Tibial artery (tissue), 4 donors: ENCODE results near the gene TBX1.
"Not testable (repeated sequence)": the region's sequence is repeated elsewhere in the genome, so short reads cannot be mapped to it uniquely, and the experiment has no call there.

Source experiments
- DNase-seq, 2 donors: peaks; one replicate each; pipeline ENCODE4 v3.0.0-alpha.2; 2019
- H3K27ac ChIP-seq, 2 donors: fragments of 200-600 bp; sonication (generic) in 1 of 2; 1 replicate in 1 of 2; 2 replicates in 1 of 2; pipeline ENCODE4 v1.5.1; 2018 to 2019; ENCODE audit warnings: mild to moderate bottlenecking in 1 of 2
- H3K27me3 ChIP-seq, 2 donors: fragments of 200-600 bp; sonication (generic) in 1 of 2; one replicate each; pipeline versions ENCODE4 v1.5.1 to v1.6.0; 2016 to 2019
- H3K36me3 ChIP-seq, 3 donors: fragments of 200-600 bp; sonication (generic) in 2 of 3; one replicate each; pipeline ENCODE4 v1.5.1; 2016 to 2019; ENCODE audit warnings: mild to moderate bottlenecking in 2 of 3
- H3K4me1 ChIP-seq, 4 donors: fragments of 200-600 bp; sonication (generic) in 2 of 4; 1 replicate in 3 of 4; 2 replicates in 1 of 4; pipeline ENCODE4 v1.5.1; 2016 to 2019
- H3K4me3 ChIP-seq, 2 donors: fragments of 200-600 bp; sonication (generic) in 1 of 2; 1 replicate in 1 of 2; 2 replicates in 1 of 2; pipeline ENCODE4 v1.5.1; 2018 to 2019; ENCODE audit warnings: mild to moderate bottlenecking in 2 of 2
- H3K9me3 ChIP-seq, 3 donors: fragments of 200-600 bp; sonication (generic) in 1 of 3; one replicate each; pipeline ENCODE4 v1.5.1; 2016 to 2019
- CTCF ChIP-seq, 2 experiments: fragments of 200-600 bp in 1 of 2; fragments of 450-650 bp in 1 of 2; IDR thresholded peaks; one replicate each; pipeline ENCODE4 v1.5.1; 2017 to 2019; ENCODE audit warnings: antibody characterized with exemption in 2 of 2, mild to moderate bottlenecking in 1 of 2, moderate library complexity in 1 of 2
- intact Hi-C: fragments of 100-400 bp; cut with DNase I; formaldehyde crosslinking; loops from one replicate; pipeline ENCODE4 v1.15.0; 2023; ENCODE audit warnings: low total_unique reads

The TBX1 gene

GRCh38 chr22:19773470-19774040, 13.0 kb downstream of the TBX1 start:
- no peak overlapping the region for H3K27ac ChIP-seq
- H3K9me3 ChIP-seq = no peaks in the 10 kb centered on the region
- H3K27me3 ChIP-seq = peaks cover 0 to 82% of the 10 kb centered on the region in 2 donors
- no peak overlapping the region for H3K4me3 ChIP-seq
- H3K4me1 ChIP-seq = no peaks in the 10 kb centered on the region
- DNase-seq = no peak
- intact Hi-C loops = no loop called here
- TF ChIP-seq CTCF (IDR thresholded peaks at IDR 0.05) = no peak
- no peaks in the 10 kb centered on the region for H3K36me3 ChIP-seq

- TF ChIP-seq CTCF (IDR thresholded peaks at IDR 0.05) = no peak
- H3K4me1 ChIP-seq = no peaks in the 10 kb centered on the region
- H3K27ac ChIP-seq = no peak overlapping the region
- intact Hi-C loops = no loop called here
- no peaks in the 10 kb centered on the region for H3K36me3 ChIP-seq
- no peak overlapping the region for H3K4me3 ChIP-seq
- H3K27me3 ChIP-seq = peaks cover 0 to 78% of the 10 kb centered on the region in 2 donors
- H3K9me3 ChIP-seq = no peaks in the 10 kb centered on the region
- no peak for DNase-seq
Observed at GRCh38 chr22:19774628-19775027, 14.1 kb downstream of the TBX1 start.

- TF ChIP-seq CTCF (IDR thresholded peaks at IDR 0.05) = no peak
- Histone ChIP-seq H3K27me3 (peaks cover 0 to 67% of the 10 kb centered on the region in 2 donors), H3K27ac (no peak overlapping the region), H3K9me3 (no peaks in the 10 kb centered on the region), H3K4me1 (no peaks in the 10 kb centered on the region), H3K36me3 (no peaks in the 10 kb centered on the region), H3K4me3 (no peak overlapping the region)
- intact Hi-C loops = no loop called here
- no peak for DNase-seq
Observed at GRCh38 chr22:19775496-19776325, 15.1 kb downstream of the TBX1 start.

- Histone ChIP-seq H3K4me1 (no peaks in the 10 kb centered on the region), H3K9me3 (no peaks in the 10 kb centered on the region), H3K27ac (no peak overlapping the region), H3K27me3 (peaks cover 0 to 62% of the 10 kb centered on the region in 2 donors), H3K36me3 (no peaks in the 10 kb centered on the region), H3K4me3 (no peak overlapping the region)
- intact Hi-C loops = no loop called here
- no peak for TF ChIP-seq CTCF (IDR thresholded peaks at IDR 0.05)
- DNase-seq = no peak
Observed at GRCh38 chr22:19776433-19777031, 16.0 kb downstream of the TBX1 start.

GRCh38 chr22:19777192-19777591, 16.6 kb downstream of the TBX1 start:
- H3K9me3 ChIP-seq, H3K4me3 ChIP-seq, intact Hi-C loops, H3K4me1 ChIP-seq, DNase-seq, H3K27ac ChIP-seq, H3K36me3 ChIP-seq: not testable (repeated sequence)
- peaks cover 0 to 59% of the 10 kb centered on the region in 2 donors for H3K27me3 ChIP-seq

- no peak for DNase-seq
- intact Hi-C loops = no loop called here
- H3K27me3 ChIP-seq = peaks cover 0 to 57% of the 10 kb centered on the region in 2 donors
Observed at GRCh38 chr22:19779011-19779421, 18.4 kb downstream of the TBX1 start.

More at GRCh38 chr22:19779011-19779421, 18.4 kb downstream of the TBX1 start:
- H3K4me1 ChIP-seq = no peaks in the 10 kb centered on the region
- no peaks in the 10 kb centered on the region for H3K36me3 ChIP-seq
- no peak overlapping the region for H3K4me3 ChIP-seq
- no peak for TF ChIP-seq CTCF (IDR thresholded peaks at IDR 0.05)
- H3K27ac ChIP-seq = no peak overlapping the region
- no peaks in the 10 kb centered on the region for H3K9me3 ChIP-seq
